GM12878 (cell line): ENCODE measurements around the gene DPM1. TPM values are rescaled to one million over a fixed set of nuclear protein-coding genes. Genes with fewer than 3 reads are reported as not detected.

Experiments used
- ATAC-seq: fragments of 200-7000 bp; cut with Tn5 transposase; 3 replicates; pipeline ENCODE4 v1.9.1; 2020; ENCODE audit warnings: mild to moderate bottlenecking, moderate library complexity
- BruUV-seq: library from RNA; stranded (reverse); fragments of 400-500 nt; replicated peaks from 2 replicates; lab custom pipeline; 2021; lab: Mats Ljungman, UMichigan
- CTCF ChIA-PET: fragments of 300-600 bp; sonication (Branson Sonifier 250); formaldehyde crosslinking; extraction: SDS; loops from one replicate; lab custom pipeline; 2021; ENCODE audit warnings: inconsistent platforms; lab: Yijun Ruan, JAX
- POLR2A ChIA-PET: fragments of 350-600 bp; formaldehyde crosslinking; extraction: SDS; loops from one replicate; lab custom pipeline; 2021; ENCODE audit warnings: inconsistent platforms; lab: Charles Lee
- RAD21 ChIA-PET: fragments of 300-600 bp; sonication (Branson Sonifier 250); formaldehyde crosslinking; loops from one replicate; lab custom pipeline; 2023; ENCODE audit warnings: antibody characterized with exemption; ENCODE audit not compliant: unreplicated experiment; lab: Charles Lee
- SMC1A ChIA-PET: fragments of 300-600 bp; sonication (Branson Sonifier 250); formaldehyde crosslinking; loops from one replicate; lab custom pipeline; 2023; ENCODE audit not compliant: unreplicated experiment, uncharacterized antibody; lab: Charles Lee
- DNase-seq: peaks from one replicate; pipeline ENCODE4 v3.0.0-alpha.2; 2011; ENCODE audit warnings: low read depth, low spot score
- FAIRE-seq: peaks from 3 replicates; lab custom pipeline; 2011; peaks lifted over from hg19 to GRCh38; lab: Jason Lieb, UNC
- H2AFZ ChIP-seq: 2 replicates; pipeline ENCODE4 v1.6.0; 2011; ENCODE audit warnings: low read depth, low read length, control low read depth; ENCODE audit not compliant: control insufficient read depth
- H3K27ac ChIP-seq: 2 replicates; pipeline ENCODE4 v1.5.1; 2011; ENCODE audit warnings: control low read depth; ENCODE audit not compliant: control insufficient read depth, insufficient read depth
- H3K27me3 ChIP-seq, 2 experiments: replicated peaks in 1 of 2; 2 replicates each; pipeline versions ENCODE4 v1.6.0 to v1.6.1; 2011; ENCODE audit warnings: low read length in 1 of 2; ENCODE audit not compliant: control insufficient read depth in 2 of 2, insufficient read depth in 2 of 2
- H3K36me3 ChIP-seq, 2 experiments: 2 replicates each; pipeline ENCODE4 v1.5.1; 2011; ENCODE audit warnings: low read length in 1 of 2; ENCODE audit not compliant: control insufficient read depth in 2 of 2, insufficient read depth in 2 of 2
- H3K4me1 ChIP-seq: 2 replicates; pipeline ENCODE4 v1.6.1; 2011; ENCODE audit warnings: mild to moderate bottlenecking, low read length, moderate library complexity, mixed read lengths; ENCODE audit not compliant: control insufficient read depth, insufficient read depth
- H3K4me2 ChIP-seq: 2 replicates; pipeline ENCODE4 v1.6.0; 2011; ENCODE audit warnings: control low read depth; ENCODE audit not compliant: control insufficient read depth, insufficient read depth
- H3K4me3 ChIP-seq: fragments of 200-600 bp; sonication (generic); 2 replicates; pipeline ENCODE4 v1.5.1; 2016
- H3K79me2 ChIP-seq: 2 replicates; pipeline ENCODE4 v1.6.0; 2011; ENCODE audit warnings: low read length; ENCODE audit not compliant: control insufficient read depth, insufficient read depth
- H3K9ac ChIP-seq: 2 replicates; pipeline ENCODE4 v1.8.0; 2011; ENCODE audit warnings: low read length, control low read depth, mixed read lengths; ENCODE audit not compliant: control insufficient read depth, insufficient read depth
- H3K9me3 ChIP-seq: replicated peaks from 3 replicates; pipeline ENCODE4 v1.5.1; 2011; ENCODE audit warnings: mild to moderate bottlenecking, low read length; ENCODE audit not compliant: control insufficient read depth, insufficient read depth
- H4K20me1 ChIP-seq: 2 replicates; pipeline ENCODE4 v1.6.0; 2011; ENCODE audit not compliant: control insufficient read depth, insufficient read depth
- ATF3 ChIP-seq: IDR thresholded peaks from 2 replicates; pipeline ENCODE4 v1.6.1; 2011; ENCODE audit warnings: low read depth, mild to moderate bottlenecking, low read length, moderate library complexity, borderline replicate concordance; ENCODE audit errors: extremely low read depth
- BCL11A ChIP-seq: IDR thresholded peaks from 2 replicates; pipeline ENCODE4 v1.6.1; 2011; ENCODE audit warnings: low read depth, low read length
- CHD1 ChIP-seq: IDR thresholded peaks from 2 replicates; pipeline ENCODE4 v1.6.1; 2012; ENCODE audit warnings: low read depth, low read length, improper control_type of control experiment
- FOXM1 ChIP-seq: IDR thresholded peaks from 2 replicates; pipeline ENCODE4 v1.6.1; 2012; ENCODE audit warnings: low read depth, mild to moderate bottlenecking, inconsistent platforms, low read length, moderate library complexity
- HSF1 ChIP-seq: fragments of 150-350 bp; IDR thresholded peaks from 2 replicates; pipeline ENCODE4 v1.6.1; 2014; ENCODE audit warnings: mild to moderate bottlenecking, low read depth, low read length
- IRF3 ChIP-seq: fragments of 450-650 bp; IDR thresholded peaks from 2 replicates; pipeline ENCODE4 v1.6.1; 2014; ENCODE audit warnings: mild to moderate bottlenecking
- NFIC ChIP-seq: IDR thresholded peaks from 2 replicates; pipeline ENCODE4 v1.6.1; 2012; ENCODE audit warnings: low read depth, mild to moderate bottlenecking, inconsistent platforms, low read length, moderate library complexity
- RELB ChIP-seq: fragments of 450-650 bp; IDR thresholded peaks from 2 replicates; pipeline ENCODE4 v1.6.1; 2017; ENCODE audit warnings: low read depth, mild to moderate bottlenecking, moderate library complexity
- TCF3 ChIP-seq: IDR thresholded peaks from 2 replicates; pipeline ENCODE4 v1.6.1; 2012; ENCODE audit warnings: low read depth, mild to moderate bottlenecking, low read length, borderline replicate concordance; ENCODE audit not compliant: insufficient read depth
- ZBTB40 ChIP-seq: fragments of 450-650 bp; IDR thresholded peaks from 2 replicates; pipeline ENCODE4 v1.6.1; 2016; ENCODE audit warnings: mild to moderate bottlenecking, moderate library complexity, borderline replicate concordance
- WGBS: methylation state at CpG from one replicate; pipeline ENCODE4 v1.1.6; 2016; ENCODE audit warnings: low lambda C conversion rate; ENCODE audit not compliant: insufficient replicate concordance, insufficient coverage; ENCODE audit errors: missing lambda C conversion rate; 5-methylcytosine and 5-hydroxymethylcytosine counted together
- in situ Hi-C: fragments of 300-500 bp; cut with MboI; formaldehyde crosslinking; loops from 9 replicates; pipeline ENCODE4 v1.14.3; 2018; ENCODE audit warnings: mixed read lengths
- intact Hi-C: fragments of 100-400 bp; cut with micrococcal nuclease; formaldehyde crosslinking; loops from one replicate; pipeline ENCODE4 v1.14.2; 2022; ENCODE audit not compliant: unreplicated experiment
- polyA plus RNA-seq, 11 experiments: library from polyadenylated mRNA; depleted of rRNA in 4 of 11; unstranded in 6 of 11; stranded (reverse) in 5 of 11; fragments of >200 nt; fragmentation: Nextera tagmentation in 4 of 11; fragmentation: Illumina TruSeq in 1 of 11; extraction: Ambion mirVana in 4 of 11; extraction: Trizol in 1 of 11; gene quantifications; 1 replicate in 1 of 11; 2 replicates in 10 of 11; pipeline versions ENCODE4 v1.2.1 to v1.2.3, GENCODE V29; 2011 to 2016; ENCODE audit warnings: inconsistent platforms in 2 of 11, missing spikeins in 2 of 11, low read depth in 1 of 11
- total RNA-seq, 4 experiments: library from RNA; depleted of rRNA in 3 of 4; stranded (reverse); fragments of >200 nt in 3 of 4; fragmentation: Illumina TruSeq in 1 of 4; extraction: Trizol in 1 of 4; gene quantifications; 2 replicates each; pipeline versions ENCODE4 v1.2.1 to v1.2.3, GENCODE V29; 2013 to 2021

Gene DPM1
- total and polyA plus RNA-seq, 10 of the 15 experiments (the other 5 are each of a cell fraction or from before 2014, with no cell fraction given) = 53.3 to 167 (median 108) TPM

- in situ Hi-C loops (no loop called here), intact Hi-C loops (no loop called here)
- FAIRE-seq (no peak), DNase-seq (no peak), ATAC-seq (no peak)
- Histone ChIP-seq H3K4me3 (no peak overlapping the region), H3K4me1 (no peaks in the 10 kb centered on the region), H3K27me3 (no peaks in the 10 kb centered on the region; a peak in 2 of 4 replicates), H3K27ac (no peak overlapping the region), H3K9ac (no peak overlapping the region), H3K36me3 (no peaks in the 10 kb centered on the region), H3K4me2 (no peak overlapping the region), H3K79me2 (no peaks in the 10 kb centered on the region), H4K20me1 (no peaks in the 10 kb centered on the region; the same call in 1 of the 2 replicates), H2AFZ (no peak overlapping the region), H3K9me3 (no peaks in the 10 kb centered on the region)
- BruUV-seq = no TSS peak
- ChIA-PET RAD21 (no interaction called here), POLR2A (no interaction called here), CTCF (interaction anchor here (0.8 to 1.5 kb wide), 2 partner anchors 12 to 187 kb away, joined by 3 read pairs; no protein-coding TSS in a partner anchor), SMC1A (no interaction called here)
- 48% methylated on average over 20 of the region's 20 CpGs for WGBS
- TF ChIP-seq HSF1 = no peak
- no peak for TF ChIP-seq ATF3
- TF ChIP-seq FOXM1 = no peak
- TF ChIP-seq BCL11A = no peak
- no peak for TF ChIP-seq NFIC
- TF ChIP-seq IRF3 = no peak
- no peak for TF ChIP-seq CHD1
- no peak for TF ChIP-seq ZBTB40
- TF ChIP-seq RELB = no peak
- no peak for TF ChIP-seq TCF3
These were observed 19.0 kb upstream of the DPM1 start for GRCh38 chr20:50977066-50978021.
